ENCODE data around the gene MMP20. TPM values are rescaled to one million over a fixed set of nuclear protein-coding genes. Genes with fewer than 3 reads are reported as not detected.

The MMP20 gene
- total and polyA plus RNA-seq, 2 of the 13 experiments (the other 11 are each of a cell fraction or from before 2014, with no cell fraction given): 0.05 TPM; not detected in 1

DNA sequence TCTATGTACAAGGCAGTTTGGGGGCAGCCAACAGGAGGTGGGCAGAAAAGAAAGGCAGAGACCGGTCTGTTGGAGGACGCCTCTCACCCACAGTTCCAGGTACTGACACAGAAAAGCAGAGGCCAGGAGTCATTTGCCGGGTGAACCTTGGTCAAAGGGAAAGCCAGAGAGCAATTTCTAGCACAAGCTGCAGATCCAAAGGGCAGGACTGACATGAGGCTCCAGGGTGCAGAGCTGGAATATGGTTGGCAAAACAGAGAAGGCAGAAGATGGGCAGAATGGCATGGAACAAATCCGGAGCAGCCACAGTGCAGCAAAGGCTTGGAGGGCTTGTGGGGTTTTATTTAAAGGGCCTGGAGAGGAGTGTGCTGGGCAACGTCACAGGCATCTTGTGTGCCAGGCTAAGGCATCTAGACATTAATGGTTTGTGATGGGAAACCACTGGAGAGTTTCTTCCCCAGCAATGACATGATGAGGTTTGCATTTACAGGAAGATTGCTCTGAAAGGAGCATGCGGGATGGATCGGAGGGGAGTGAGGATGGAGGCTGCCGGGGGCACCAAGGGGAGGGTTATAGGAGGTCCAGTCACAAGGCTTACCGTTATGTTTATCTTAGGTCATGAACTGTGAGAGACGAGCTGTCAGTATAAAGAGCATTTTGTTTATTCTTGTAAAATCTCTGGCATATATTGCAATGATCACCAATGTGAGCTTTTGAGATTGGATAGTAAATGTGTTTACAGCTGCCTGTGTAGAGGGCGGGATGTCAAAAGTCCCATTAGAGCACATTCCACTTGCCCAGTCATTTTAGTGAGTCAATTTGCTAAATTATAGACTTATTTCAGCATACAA is 5.7 kb upstream of the MMP20 start (continued):
- TF ChIP-seq HES4 (CRISPR knock-in tag; IDR thresholded peaks at IDR 0.05; ENCODE audit: borderline replicate concordance): no peak
- TF ChIP-seq ZNF713 (CRISPR knock-in tag; IDR thresholded peaks at IDR 0.05): no peak
- TF ChIP-seq RARA (CRISPR knock-in tag; IDR thresholded peaks at IDR 0.05): 0 out of 2 replicates have a peak, but pooled peaks have one; percentile 23
- TF ChIP-seq ZNF746 (CRISPR knock-in tag; IDR thresholded peaks at IDR 0.05): no peak
- no peak for TF ChIP-seq ISL2 (CRISPR knock-in tag; IDR thresholded peaks at IDR 0.05)
- 0 out of 2 replicates have a peak, but pooled peaks have one; percentile 35 for TF ChIP-seq ZMYM2 (CRISPR knock-in tag; IDR thresholded peaks at IDR 0.05)
- TF ChIP-seq HMG20A (CRISPR knock-in tag; IDR thresholded peaks at IDR 0.05; ENCODE audit: borderline replicate concordance): peak; percentile 9; the same call in 1 of the 2 replicates
- 0 out of 2 replicates have a peak, but pooled peaks have one; percentile 47 for TF ChIP-seq ESRRA (CRISPR knock-in tag; IDR thresholded peaks at IDR 0.05; ENCODE audit: low read depth)
- TF ChIP-seq ZNF543 (CRISPR knock-in tag; IDR thresholded peaks at IDR 0.05): no peak
- TF ChIP-seq SAP130 (CRISPR knock-in tag; IDR thresholded peaks at IDR 0.05; ENCODE audit: low read depth): peak; percentile 31; the same call in 1 of the 2 replicates
- TF ChIP-seq, protein P1, sequence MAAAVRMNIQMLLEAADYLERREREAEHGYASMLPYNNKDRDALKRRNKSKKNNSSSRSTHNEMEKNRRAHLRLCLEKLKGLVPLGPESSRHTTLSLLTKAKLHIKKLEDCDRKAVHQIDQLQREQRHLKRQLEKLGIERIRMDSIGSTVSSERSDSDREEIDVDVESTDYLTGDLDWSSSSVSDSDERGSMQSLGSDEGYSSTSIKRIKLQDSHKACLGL (CRISPR knock-in tag; IDR thresholded peaks at IDR 0.05): no peak
- no peak for TF ChIP-seq NFIB (CRISPR knock-in tag; IDR thresholded peaks at IDR 0.05; ENCODE audit: borderline replicate concordance)
- no peak for TF ChIP-seq CENPT (CRISPR knock-in tag; IDR thresholded peaks at IDR 0.05; ENCODE audit: low read depth)
- peak; percentile 71; the same call in 1 of the 2 replicates for TF ChIP-seq ZNF501 (CRISPR knock-in tag; IDR thresholded peaks at IDR 0.05)
- TF ChIP-seq, protein P2, sequence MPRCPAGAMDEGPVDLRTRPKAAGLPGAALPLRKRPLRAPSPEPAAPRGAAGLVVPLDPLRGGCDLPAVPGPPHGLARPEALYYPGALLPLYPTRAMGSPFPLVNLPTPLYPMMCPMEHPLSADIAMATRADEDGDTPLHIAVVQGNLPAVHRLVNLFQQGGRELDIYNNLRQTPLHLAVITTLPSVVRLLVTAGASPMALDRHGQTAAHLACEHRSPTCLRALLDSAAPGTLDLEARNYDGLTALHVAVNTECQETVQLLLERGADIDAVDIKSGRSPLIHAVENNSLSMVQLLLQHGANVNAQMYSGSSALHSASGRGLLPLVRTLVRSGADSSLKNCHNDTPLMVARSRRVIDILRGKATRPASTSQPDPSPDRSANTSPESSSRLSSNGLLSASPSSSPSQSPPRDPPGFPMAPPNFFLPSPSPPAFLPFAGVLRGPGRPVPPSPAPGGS (CRISPR knock-in tag; IDR thresholded peaks at IDR 0.05): no peak
- no peak for TF ChIP-seq NR2F6 (IDR thresholded peaks at IDR 0.05)
- TF ChIP-seq NR2F6 (CRISPR knock-in tag; IDR thresholded peaks at IDR 0.05): 0 out of 2 replicates have a peak, but pooled peaks have one; percentile 11
- 0 out of 2 replicates have a peak, but pooled peaks have one; percentile 25 for TF ChIP-seq ZFP82 (CRISPR knock-in tag; IDR thresholded peaks at IDR 0.05; ENCODE audit: borderline replicate concordance)
- peak; percentile 30; the same call in 1 of the 2 replicates for TF ChIP-seq ZNF816 (CRISPR knock-in tag; IDR thresholded peaks at IDR 0.05; ENCODE audit: borderline replicate concordance)
- no peak for TF ChIP-seq PCBP1 (IDR thresholded peaks at IDR 0.05; ENCODE audit: borderline replicate concordance, low read depth, low read length)
- no peak for TF ChIP-seq REXO4 (CRISPR knock-in tag; IDR thresholded peaks at IDR 0.05; ENCODE audit: borderline replicate concordance)
- TF ChIP-seq, protein P3, sequence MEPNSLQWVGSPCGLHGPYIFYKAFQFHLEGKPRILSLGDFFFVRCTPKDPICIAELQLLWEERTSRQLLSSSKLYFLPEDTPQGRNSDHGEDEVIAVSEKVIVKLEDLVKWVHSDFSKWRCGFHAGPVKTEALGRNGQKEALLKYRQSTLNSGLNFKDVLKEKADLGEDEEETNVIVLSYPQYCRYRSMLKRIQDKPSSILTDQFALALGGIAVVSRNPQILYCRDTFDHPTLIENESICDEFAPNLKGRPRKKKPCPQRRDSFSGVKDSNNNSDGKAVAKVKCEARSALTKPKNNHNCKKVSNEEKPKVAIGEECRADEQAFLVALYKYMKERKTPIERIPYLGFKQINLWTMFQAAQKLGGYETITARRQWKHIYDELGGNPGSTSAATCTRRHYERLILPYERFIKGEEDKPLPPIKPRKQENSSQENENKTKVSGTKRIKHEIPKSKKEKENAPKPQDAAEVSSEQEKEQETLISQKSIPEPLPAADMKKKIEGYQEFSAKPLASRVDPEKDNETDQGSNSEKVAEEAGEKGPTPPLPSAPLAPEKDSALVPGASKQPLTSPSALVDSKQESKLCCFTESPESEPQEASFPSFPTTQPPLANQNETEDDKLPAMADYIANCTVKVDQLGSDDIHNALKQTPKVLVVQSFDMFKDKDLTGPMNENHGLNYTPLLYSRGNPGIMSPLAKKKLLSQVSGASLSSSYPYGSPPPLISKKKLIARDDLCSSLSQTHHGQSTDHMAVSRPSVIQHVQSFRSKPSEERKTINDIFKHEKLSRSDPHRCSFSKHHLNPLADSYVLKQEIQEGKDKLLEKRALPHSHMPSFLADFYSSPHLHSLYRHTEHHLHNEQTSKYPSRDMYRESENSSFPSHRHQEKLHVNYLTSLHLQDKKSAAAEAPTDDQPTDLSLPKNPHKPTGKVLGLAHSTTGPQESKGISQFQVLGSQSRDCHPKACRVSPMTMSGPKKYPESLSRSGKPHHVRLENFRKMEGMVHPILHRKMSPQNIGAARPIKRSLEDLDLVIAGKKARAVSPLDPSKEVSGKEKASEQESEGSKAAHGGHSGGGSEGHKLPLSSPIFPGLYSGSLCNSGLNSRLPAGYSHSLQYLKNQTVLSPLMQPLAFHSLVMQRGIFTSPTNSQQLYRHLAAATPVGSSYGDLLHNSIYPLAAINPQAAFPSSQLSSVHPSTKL (CRISPR knock-in tag; IDR thresholded peaks at IDR 0.05): 0 out of 2 replicates have a peak, but pooled peaks have one; percentile 29
- TF ChIP-seq CREM (IDR thresholded peaks at IDR 0.05): no peak
- no peak for TF ChIP-seq CREM (CRISPR knock-in tag; IDR thresholded peaks at IDR 0.05)
- TF ChIP-seq MYC (CRISPR knock-in tag; IDR thresholded peaks at IDR 0.05; ENCODE audit: borderline replicate concordance): no peak

Data from HepG2 (cell line).